HG02759 (cell line): Measurements from ENCODE around the gene ZDHHC11.
A peak's percentile ranks its signal among the peaks of the same experiment; 100 is the strongest.
"Not testable (repeated sequence)": the region's sequence is repeated elsewhere in the genome, so short reads cannot be mapped to it uniquely, and the experiment has no call there.

ENCODE experiments used
- ATAC-seq: cut with Tn5 transposase; IDR thresholded peaks from one replicate; pipeline ENCODE4 v1.9.1; 2021; ENCODE audit warnings: mild to moderate bottlenecking, moderate library complexity; ENCODE audit not compliant: unreplicated experiment

ZDHHC11 gene

GRCh38 chr5:816176-816575 lies 34.6 kb downstream of the ZDHHC11 start:
- no peak for ATAC-seq

- no peak for ATAC-seq
These were observed 35.3 kb downstream of the ZDHHC11 start for GRCh38 chr5:815449-815848.

GRCh38 chr5:813575-813974 lies 37.2 kb downstream of the ZDHHC11 start:
- ATAC-seq, result not testable (repeated sequence)

GRCh38 chr5:811384-811783 lies 39.4 kb downstream of the ZDHHC11 start:
- ATAC-seq, result not testable (repeated sequence)

- ATAC-seq, result not testable (repeated sequence)
These were observed 42.9 kb downstream of the ZDHHC11 start for GRCh38 chr5:807719-808514.

GRCh38 chr5:801472-801871 lies 49.3 kb downstream of the ZDHHC11 start:
- ATAC-seq, result no peak

- not testable (repeated sequence) for ATAC-seq
These were observed 49.7 kb downstream of the ZDHHC11 start for GRCh38 chr5:801055-801454.

- ATAC-seq, result not testable (repeated sequence)
These were observed 52.2 kb downstream of the ZDHHC11 start for GRCh38 chr5:798505-799138.

GRCh38 chr5:797986-798385 lies 52.8 kb downstream of the ZDHHC11 start:
- ATAC-seq, result not testable (repeated sequence)

- not testable (repeated sequence) for ATAC-seq
These were observed 54.9 kb downstream of the ZDHHC11 start for GRCh38 chr5:795873-796272.

- ATAC-seq, result not testable (repeated sequence)
These were observed 55.8 kb downstream of the ZDHHC11 start for GRCh38 chr5:794948-795347.

- ATAC-seq, result not testable (repeated sequence)
These were observed 62.1 kb downstream of the ZDHHC11 start for GRCh38 chr5:788703-789102.

GRCh38 chr5:787857-788233 lies 62.9 kb downstream of the ZDHHC11 start:
- ATAC-seq, result not testable (repeated sequence)

GRCh38 chr5:787224-787856 lies 63.4 kb downstream of the ZDHHC11 start:
- not testable (repeated sequence) for ATAC-seq

- ATAC-seq, result not testable (repeated sequence)
These were observed 65.5 kb downstream of the ZDHHC11 start for GRCh38 chr5:785181-785705.

- ATAC-seq, result peak; percentile 54
These were observed 66.2 kb downstream of the ZDHHC11 start, which contains the start of gene ZDHHC11B for GRCh38 chr5:784428-785177. Gene ZDHHC11B (minus strand): TSS chr5:784729. CDS start chr5:766919, 17,810 bp downstream.

GRCh38 chr5:783881-784427 lies 66.8 kb downstream of the ZDHHC11 start:
- peak; percentile 9 for ATAC-seq

GRCh38 chr5:783049-783802 lies 67.6 kb downstream of the ZDHHC11 start:
- ATAC-seq, result peak; percentile 32

GRCh38 chr5:782356-782755 lies 68.4 kb downstream of the ZDHHC11 start:
- ATAC-seq, result not testable (repeated sequence)

- not testable (repeated sequence) for ATAC-seq
These were observed 70.2 kb downstream of the ZDHHC11 start for GRCh38 chr5:780571-780970.
